Loucy (cell line): ENCODE results near the gene CDH13.

Experiments used
- CTCF ChIP-seq: fragments of 200-600 bp; sonication (generic); conservative IDR thresholded peaks from 2 replicates; pipeline ENCODE4 v1.5.1; 2014; ENCODE audit warnings: mild to moderate bottlenecking, antibody characterized with exemption, low read length
- EZH2phosphoT487 ChIP-seq: fragments of 200-600 bp; IDR thresholded peaks from 2 replicates; pipeline ENCODE4 v1.6.1; 2018; ENCODE audit warnings: antibody characterized with exemption, mild to moderate bottlenecking, moderate library complexity, borderline replicate concordance

DNA sequence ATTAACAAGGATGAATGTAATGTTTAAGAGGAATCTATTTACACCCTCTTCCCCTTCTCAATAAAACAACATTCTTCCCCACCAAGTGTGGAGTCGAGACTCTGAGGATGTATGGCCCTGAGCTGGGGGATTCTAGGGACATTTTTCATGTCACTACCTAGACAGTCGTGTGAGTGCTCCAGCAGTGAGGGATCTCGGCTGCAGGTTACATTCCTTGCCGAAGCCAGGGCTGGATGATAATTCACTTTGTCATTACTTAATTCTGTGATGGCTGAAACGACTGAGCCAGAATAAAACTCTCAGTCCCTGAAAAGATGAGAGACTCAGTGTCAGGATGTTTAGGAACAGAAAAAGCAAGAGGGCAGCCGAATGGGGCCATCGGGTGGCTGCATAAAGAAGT is 1074.1 kb downstream of the CDH13 start:
- TF ChIP-seq CTCF = no peak
- no peak for TF ChIP-seq EZH2phosphoT487
